ENCODE measurements around the gene GGNBP2.

The GGNBP2 gene

DNA sequence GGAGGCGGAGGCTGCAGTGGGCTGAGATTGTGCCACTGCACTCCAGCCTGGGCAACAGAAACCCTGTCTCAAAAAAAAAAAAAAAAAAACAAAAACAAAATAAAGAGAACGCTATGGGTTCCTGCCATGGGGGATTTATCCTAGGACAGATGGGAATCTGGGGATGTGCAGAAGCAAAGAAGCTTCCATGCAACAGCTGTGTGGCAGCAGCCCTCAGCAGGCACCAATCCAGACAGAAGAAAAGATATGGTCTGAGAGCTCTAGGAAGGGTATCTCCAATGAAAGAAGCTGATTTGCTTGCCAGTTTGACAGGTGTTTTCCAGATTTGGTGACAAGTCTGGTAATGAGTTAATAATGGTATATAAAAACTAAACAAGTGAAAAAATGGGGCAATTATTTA lies 21.6 kb upstream of the GGNBP2 start:
- no peak for DNase-seq

DNA sequence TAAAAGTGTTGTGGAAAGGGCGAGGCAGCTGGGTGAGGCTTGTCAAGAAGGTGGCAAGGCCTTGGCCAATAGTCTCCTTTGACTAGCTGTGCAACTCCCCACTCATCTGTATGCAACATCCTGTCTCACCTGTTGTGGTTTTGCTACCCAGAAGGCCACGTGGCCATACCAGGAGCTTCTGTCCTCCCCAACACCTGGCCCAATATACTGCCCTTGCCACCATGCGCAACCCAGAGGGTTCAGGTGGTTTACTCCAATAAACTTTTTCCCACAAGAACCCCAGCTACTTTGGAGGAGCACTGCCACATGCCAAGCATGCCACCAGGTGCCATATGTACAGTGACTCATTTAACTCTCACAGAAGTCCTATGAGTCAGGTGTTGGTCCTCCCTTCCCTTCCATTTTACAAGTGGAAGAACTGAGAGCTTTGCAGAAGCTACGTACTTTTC lies 20.3 kb upstream of the GGNBP2 start:
- DNase-seq = no peak

DNA sequence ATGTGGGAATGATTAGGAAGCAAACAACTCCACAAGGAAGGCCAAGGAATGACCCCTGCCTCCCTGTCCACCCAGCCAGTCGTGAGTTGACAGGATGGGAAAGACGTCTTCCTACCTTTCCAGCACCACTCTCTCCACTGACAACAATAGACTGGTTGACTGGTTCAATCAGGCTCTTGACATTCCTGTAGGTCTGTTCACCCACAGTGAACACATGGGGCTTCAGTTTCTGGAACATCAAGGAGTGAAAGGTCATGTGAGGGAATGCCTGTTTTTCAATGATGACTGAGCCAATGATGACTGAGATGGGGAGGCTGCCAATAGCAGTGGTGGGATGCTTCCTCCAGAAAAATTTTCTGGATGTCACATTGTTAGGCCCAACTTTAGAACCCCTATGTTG lies 19.6 kb upstream of the GGNBP2 start:
- DNase-seq = no peak

DNA sequence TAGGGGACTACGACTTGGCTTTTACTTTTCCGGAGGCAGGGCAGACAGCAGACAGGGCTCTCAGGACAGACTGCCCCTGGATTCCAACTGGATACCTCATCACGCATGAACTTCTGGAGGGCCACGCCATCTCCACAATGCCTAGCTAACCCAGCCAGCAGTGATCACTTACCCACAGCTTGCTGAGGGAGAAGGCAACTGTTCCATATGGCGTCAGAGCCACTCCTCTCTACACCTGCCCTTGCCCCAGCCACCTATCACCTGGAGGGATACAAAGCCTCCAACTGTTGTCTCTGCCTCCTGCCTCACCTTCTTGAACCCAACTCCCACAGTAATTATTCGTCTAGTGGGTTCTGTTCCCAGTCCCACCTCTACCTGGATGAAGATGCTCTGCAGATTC lies 18.8 kb upstream of the GGNBP2 start:
- DNase-seq = no peak

DNA sequence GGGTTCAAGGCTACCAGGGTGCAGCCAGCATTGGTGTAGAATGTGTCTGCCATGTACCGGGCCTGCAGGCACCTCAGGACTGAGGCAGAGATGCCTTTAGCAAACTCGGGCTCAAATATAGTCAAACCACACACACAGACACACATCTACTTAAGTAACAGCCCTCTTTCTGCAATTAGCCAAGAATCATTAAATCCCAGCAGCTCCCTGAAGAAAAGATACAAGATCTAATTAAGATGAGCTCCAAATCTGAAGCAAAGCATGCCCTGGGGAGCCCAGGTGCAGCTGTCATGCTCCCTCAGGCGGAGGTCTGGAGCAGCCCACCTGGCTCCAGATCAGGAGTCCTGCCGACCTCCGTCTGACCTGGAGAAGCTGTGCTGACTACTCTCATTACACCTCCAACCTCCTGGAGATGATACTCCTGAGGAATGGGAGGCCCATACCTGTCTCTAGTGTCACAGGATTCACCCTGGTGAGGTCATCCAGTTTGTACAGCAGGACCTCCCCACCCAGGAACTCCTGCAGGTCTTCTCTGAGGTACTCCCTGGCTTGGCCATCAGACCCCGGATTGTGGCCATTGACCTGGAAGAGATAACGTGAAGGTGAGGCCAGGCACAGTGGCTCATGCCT lies 17.0 kb upstream of the GGNBP2 start:
- no peak for DNase-seq

DNA sequence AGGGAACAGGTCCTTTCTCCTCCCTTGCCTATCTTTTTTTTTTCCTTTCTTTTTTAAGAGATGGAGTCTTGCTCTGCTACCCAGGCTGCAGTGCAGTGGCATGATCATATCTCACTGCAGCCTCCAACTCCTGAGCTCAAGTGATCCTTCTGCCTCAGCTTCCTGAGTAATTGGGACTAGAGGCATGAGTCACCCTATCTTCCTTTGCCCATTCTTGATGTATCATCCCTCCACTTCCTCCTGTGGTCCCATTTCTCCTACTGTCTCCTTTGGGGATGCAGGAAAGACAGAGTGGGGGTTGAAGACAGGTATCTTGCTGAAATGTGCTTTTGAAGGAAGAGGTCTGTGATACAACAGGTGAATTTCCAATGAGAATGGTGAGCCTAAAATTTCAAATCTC lies 15.6 kb upstream of the GGNBP2 start:
- no peak for DNase-seq

DNA sequence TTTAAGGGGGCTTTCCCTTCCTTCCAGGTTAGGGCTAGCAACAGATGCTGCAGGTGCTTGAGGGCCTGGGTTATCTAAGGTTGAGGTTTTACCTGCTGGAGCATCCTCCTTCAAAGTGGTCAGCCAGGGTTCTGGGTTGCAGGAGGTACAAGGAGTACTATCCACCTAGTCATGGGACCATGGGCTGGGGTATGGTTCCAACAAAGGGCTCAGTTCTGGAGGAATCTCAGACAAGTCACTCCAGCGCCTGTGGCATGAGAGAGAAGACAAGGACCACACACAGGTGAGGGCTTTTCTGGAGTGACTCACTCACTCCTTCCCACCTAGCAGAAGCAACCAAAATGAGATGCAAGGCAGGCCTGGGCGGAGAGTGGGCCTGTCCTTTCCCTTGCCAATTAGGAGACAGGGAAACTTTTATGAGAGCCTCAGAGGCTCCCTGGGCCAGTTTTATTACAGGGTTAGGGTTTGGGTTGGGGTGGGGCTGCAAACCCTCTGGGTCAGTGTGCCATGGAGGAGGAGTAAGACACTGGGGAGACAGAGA lies 12.2 kb upstream of the GGNBP2 start:
- DNase-seq = no peak

DNA sequence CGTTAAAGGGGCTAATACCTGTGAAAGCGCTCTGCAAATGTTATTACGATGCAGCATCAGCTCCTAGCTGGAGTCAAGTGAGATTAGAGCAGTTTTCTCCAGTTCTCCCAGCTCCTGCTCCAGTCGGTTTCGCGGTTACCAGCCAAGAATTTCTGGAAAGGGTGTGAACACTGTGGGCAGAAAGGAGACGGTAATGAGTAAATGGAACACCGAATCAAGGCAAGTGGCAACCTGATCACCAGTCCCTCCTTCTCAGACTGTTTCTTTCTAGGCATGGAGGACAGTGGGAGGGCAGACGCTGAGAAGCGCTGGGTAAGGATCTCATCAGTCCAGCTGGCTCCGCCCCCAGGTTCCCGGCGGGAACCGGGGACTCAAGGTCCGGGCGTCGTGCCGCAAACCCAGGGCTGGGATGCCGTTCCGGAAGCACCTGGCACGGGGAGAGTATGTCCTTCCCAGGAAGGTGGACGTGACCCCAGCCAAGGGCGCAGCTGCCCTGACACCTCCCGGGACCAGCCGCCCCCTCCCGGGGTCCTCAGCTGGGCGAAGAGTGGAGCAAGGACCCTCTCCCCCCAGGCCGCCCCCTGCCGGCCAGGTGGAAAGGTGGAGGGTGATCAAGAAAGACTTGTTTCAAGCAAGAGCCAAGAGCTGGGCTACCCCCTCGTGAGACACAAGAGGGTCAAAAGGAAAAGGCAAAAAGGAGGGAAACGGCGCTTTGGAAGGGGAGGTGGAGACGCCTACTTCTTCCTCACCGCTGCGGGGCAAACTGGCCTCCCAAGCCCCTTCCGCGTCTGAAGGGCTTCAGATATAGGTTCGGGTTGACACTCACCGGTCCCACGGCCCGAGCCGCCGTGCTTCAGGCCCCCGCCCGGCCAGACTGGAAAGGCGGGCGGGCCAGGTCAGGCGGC lies 10.5 kb upstream of the GGNBP2 start:
- DNase-seq = no peak

DNA sequence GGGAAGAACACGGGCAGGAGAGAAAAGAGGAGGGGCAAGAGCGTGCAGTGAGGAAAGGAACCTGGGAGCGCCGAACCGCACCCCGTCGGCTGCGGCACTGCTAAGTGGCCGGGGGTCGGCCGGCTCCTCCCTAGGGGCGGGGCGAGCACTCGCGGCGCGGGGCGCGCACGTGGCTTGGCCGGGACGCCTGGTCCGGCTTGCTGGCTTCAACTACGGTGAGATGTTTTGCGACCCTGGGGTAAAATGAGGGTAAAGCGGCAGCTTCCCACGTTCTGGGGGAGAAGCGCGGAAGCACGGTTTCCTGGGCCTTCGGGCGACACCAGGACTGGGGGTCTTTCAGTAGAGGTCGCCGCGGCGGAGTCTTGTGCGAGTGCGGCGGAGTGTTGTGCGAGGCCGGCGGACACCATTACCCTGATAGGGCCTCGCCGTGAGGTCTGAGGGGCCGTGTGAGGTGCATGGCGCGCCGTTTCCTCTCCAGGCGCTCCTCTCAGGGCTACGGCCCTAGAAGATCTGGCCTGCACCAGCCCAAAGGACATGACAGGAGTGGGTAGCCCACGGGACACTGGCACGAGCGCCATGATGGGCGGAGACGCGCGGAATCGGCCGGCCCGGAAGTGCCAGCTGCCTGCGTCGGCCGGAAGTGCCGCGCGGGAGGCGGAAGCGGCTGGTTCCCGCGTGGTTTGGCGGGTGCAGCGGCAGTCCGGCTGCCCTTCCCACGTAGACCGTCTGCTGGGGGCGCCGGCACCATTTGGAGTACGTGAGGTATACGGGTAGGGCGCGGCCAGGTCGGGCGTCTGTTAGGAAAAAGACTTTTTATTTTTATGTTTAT lies 9.7 kb upstream of the GGNBP2 start, which contains the start of the genes MYO19 and PIGW:
MYO19 (minus strand) TSS at position 29 of the 829 bp plus-strand sequence. CDS start 2,330 bp downstream, outside the sequence.
PIGW (plus strand) TSS at position 148 of the 829 bp plus-strand sequence. CDS start 2,115 bp downstream, outside the sequence.
- DNase-seq = no peak

DNA sequence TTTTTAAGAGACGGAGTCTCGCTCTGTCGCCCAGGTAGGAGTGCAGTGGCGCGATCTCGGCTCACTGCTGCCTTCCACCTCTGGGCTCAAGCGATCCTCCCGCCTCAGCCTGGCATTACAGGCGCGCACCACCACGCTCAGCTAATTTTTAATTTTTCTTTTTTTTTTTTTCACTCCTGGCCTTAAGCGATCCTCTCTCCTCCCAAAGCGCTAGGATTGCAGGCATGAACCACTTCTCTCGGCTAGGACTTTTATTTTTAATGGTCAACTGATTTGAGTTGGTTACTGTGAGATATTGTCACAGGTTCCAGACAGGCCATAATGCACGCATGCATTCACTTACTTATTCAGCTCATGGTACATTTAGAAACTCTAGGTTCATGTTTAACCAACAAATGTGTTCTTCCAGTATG lies 9.0 kb upstream of the GGNBP2 start:
- DNase-seq = no peak

DNA sequence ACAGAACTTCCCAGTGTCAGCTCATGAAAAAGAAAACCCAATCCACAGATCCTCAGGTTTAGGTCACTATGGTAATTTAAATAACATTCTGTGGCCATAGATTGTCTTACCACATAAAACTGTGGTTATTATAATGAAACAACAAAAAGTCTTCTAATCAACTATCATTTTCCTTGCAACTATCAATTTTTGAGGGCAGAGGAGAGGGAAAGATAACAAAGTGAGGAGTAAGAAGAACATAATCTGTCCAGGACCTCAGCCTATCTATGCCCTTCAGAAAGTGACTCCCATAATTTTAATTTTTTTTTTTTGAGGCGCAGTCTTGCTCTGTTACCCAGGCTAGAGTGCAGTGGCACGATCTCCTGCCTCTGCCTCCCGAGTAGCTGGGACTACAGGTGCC lies 4.0 kb upstream of the GGNBP2 start:
- no peak for DNase-seq

DNA sequence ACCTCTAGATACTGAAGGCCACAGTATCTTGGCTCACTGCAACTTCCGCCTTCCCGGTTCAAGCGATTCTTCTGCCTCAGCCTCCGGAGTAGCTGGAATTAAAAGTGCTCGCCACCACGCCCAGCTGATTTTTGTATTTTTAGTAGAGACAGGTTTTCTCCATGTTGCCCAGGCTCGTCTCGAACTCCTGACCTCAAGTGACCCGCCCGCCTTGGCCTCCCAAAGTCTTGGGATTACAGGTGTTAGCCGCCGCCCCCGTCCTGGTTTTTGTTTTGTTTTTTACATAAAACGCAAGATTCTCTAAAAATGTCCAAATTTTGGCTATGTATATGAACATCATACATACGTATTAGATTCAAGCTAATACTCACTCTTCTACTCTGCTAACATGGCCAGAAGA lies 2.0 kb upstream of the GGNBP2 start:
- DNase-seq = no peak

DNA sequence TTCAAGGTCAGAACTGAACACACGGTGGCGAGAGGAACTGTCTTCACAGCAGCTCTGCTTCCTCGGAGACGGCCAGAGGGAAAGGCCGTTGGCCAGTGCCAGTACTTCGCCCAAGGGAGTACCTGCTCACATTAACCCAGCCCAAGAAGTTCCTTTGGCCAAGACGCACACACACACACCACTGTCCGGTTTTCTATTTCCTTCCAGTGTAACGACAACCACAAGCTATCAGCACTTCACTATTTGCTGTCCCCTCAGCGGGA lies 744 bp upstream of the GGNBP2 start:
- DNase-seq = no peak

DNA sequence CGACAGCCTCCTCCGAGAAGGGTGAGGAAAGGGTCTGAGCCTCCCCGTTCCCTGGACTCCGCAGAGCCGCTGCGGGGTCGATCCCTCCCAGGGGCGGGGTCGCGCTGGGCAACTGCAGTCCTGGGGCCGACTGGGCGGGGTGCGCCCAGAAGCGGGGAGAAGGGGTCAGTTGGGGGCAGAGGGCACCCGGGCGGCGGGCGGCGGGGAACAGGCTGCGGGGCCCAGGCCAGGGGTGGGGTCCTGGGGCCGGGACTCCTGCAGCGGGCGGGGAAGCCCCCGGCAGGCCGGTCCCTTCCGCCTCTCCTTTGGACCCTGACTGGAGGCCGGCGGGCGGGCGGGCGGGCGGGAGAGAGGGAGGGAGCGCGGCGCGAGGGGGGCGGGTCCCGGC lies 352 bp downstream of the GGNBP2 start:
- DNase-seq = no peak

DNA sequence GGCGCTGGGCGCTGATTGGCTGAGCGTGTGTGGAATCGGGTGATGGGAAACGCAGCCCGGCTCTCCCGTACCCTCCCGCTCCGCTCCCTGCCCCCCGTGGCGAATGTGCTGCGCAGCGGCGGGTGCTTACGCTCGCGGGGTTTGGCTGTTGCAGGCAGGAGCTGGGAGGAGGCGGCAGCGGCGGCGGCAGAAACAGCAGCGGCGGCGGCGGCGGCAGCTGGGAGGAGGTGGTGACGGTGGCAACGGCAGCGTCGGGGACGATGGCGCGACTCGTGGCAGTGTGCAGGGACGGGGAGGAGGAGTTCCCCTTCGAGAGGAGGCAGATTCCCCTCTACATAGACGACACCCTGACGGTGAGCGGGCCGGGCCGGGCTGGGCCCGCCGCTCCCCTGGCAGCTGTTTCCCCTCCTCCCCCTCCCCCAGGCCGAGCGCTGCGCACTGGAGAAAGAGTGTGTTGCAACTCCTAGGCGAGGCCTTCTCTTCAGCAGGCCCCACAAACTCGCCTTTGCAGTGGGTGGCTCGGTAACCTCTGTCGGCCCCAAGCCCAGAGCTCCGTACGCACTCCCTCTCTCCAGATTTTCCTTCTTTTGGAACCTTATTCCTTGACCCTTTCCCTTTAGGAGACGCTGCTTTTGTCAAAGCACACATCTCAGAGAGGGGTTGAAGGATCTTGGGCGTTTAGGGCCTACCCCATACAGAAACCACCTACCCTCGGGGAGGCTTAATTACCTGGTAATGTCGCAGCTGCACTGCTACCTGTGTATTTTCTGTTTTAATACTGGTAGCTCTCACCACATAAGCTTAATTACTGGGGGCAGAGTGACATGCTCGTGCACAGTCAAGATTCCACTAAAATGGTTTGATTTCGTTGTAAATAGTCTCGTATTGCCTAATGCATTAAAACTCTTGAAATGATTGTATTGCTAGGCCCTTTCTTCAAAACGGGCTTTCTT lies 1.0 kb downstream of the GGNBP2 start:
- DNase-seq = peak; percentile 73

DNA sequence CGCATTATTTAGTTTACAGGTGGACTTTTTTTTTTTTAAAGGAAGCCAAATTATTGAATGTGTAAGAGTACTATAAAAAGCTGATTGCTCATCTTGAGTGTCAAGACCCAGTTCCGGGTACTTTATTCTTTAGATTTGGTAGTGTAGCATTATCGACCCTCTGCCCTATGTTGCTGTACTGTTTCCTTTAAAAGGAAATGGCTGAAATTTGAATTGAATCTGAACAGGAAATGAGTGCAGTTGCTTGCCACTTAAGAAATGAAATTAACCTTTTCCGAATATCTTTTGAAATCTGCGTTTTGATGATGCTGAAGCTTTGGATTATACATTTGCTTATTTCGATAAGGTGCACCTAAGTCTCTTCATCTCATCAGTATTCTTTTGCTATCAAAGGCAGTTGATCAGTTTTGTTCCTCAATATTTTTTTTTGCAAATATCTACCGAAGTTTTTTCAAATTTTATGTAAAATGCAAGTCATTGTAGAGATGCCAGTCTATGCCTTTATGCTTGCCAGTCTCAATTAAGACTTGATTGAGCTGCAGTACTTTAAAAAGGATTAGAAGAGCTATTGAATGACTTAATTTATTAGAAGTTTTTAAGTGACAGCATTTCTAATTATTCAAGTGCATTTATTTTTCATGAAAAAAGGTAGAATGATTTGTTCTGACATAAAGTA lies 1.8 kb downstream of the GGNBP2 start:
- DNase-seq = no peak

DNA sequence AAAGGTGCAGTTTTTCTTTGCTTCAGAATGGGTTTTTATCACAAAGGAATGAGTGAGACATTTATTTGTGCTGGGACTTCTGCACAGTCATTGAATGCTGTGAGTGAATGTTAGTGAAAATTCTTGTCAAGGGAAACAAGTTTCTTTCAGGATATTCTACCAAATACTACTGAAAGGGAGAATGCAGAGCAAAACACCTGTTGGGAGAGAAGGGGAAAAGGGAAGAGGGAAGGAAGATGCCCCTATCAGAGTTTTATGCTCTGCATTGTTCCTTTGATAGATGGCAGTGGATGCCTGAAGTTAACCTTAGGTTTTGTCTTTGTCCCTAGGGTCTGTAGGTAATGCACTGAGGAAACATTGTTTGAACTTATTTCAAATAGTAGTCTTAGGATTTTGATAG lies 3.1 kb downstream of the GGNBP2 start:
- DNase-seq = no peak

DNA sequence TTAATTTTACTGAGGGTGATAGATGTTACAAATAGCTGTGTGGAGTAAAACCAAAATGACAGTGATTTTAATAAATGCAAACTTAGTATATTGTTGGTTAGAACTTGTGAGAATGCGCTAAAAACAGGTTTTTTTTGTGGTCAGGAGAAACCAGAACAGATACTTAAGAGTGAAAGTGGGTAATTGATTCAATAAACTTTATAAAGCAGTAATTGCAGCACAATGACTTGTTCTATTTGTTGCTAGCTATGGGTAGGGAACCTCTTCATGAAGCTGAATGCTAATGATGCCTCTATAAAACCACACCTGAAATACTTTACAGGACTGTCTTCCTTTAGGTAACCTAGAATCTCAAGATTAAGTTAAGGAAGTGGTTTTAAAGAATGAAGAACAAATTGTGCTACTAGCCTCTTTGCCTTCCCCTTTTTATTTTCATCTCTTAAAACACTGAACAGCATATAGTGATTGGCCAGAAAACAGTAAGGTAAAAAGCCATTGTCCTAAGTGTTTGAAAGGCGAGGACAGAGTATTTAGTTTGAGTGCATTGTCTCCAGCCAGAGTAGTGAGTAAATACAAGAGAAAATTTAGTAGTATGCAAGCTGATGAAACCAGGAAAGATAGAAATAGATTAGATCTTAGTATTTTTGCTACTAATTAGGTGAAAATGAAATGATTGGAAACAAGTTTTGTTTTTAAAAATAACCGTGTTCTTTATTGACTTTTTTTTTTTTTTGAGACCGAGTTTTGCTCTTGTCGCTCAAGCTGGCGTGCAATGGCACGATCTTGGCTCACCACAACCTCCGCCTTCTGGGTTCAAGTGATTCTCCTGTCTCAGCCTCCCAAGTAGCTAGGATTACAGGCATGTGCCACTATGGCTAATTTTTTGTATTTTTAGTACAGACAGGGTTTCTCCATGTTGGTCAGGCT lies 6.0 kb downstream of the GGNBP2 start:
- DNase-seq = no peak

DNA sequence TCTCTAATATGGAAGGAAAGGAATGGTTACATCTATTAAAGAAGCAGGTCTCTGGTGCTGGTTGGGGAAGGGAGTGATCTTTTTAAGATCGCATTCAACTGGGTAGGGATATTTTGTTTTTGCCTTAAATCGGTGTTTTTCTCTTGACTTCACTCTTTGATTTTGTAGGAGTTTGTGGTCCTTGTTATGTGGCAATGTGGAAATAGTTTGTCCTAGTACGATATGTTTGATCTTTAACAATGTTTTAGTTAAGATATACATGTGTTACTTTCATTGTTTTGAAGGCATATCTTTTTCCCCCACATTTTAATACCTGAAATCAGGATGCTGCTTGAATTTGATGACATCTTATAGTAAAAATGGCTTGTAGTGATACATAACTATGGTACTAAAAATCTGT lies 8.7 kb downstream of the GGNBP2 start:
- no peak for DNase-seq

DNA sequence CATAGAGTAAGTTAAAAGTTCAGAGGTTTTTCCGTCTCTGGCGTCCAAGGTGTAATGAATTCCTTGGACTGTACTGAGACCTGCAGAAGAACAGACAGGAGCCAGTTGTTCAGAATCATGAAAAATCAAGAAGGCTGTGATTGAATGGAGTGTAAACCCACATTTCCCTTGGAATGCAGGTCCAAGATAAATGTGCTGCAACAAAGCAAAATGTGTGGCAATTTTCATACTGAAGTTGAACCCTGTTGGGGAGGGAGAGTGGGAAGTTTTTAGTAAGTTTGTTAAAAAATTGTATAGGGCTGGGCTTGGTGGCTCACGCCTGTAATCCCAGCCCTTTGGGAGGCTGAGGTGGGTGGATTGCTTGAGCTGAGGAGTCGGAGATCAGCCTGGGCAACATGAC lies 21.4 kb downstream of the GGNBP2 start:
- no peak for DNase-seq

All from cortex of kidney (tissue), 1 donor.